ENCODE data around the gene OR52E5.

The OR52E5 gene

DNA sequence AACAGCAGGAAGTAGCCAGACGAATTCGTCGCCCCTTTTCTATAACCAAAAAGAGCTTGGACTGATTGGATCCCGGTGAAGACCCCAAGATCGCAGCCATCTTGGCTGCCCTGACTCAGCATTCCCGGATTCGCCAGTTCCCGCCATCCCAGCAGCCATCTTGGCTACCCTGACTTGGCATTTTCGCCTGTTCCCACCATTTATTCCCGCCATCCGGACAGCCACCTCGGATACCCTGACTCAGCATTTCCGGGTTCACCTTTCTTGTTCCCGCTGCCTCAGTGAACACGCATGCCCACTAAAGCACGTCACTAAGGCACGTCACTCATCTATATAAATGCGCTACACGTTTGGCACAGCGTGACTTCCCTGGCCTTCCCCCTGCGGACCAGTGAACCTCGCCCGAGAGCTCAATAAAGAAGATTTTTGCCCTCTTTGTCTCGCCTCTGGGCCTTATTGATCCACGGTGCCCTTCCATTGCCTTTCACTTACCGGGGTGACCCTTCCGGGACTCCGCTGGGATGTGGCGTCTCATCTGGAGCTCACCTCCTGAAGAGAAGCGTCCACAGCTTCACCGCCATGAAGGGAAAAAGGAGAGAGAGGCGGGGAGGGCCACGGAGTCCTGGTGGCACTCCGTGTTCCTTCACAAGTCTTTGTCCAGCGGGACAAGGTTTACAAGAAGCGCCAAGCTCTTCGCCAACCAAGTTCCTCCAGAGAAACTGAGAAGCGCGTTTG is 45.0 kb downstream of the OR52E5 start:
- DNase-seq = no peak

DNA sequence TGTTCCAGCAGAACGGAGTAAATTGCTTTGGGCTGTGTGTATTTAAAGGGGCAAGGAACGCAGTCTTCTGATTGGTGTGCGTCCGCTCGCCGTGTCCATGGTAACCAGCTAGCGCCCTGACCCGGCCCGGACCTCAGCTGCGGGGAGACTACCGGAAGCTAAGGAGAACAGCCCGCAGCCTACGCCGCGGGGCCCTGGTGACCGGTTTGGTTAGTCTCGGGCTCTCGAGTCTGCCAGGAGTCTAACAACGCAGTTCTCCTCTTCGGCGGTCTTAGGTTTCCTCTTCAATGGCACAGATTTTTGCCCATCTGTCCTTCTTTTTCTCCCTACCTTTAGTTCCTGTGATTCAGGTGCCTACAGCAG is 45.6 kb downstream of the OR52E5 start:
- DNase-seq = no peak

DNA sequence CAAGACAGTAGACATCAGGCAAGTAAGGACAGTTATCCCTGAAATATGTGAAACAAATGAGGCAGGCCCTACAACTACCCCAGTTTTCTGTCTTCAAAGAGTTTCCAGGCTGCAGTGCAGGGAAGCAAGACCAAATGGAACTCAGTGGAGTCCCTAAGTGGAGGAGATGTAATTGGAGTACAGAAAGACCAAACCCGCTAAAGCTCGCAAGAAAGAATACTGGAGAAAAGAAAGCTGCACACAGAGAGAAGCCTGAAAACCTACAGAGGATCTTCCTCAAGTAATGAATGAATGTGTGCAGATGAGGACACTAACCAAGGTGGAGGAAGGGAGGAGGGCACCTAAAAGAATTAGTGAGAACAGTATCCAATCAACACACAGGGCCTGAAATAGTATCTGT is 47.7 kb downstream of the OR52E5 start:
- DNase-seq = no peak

DNA sequence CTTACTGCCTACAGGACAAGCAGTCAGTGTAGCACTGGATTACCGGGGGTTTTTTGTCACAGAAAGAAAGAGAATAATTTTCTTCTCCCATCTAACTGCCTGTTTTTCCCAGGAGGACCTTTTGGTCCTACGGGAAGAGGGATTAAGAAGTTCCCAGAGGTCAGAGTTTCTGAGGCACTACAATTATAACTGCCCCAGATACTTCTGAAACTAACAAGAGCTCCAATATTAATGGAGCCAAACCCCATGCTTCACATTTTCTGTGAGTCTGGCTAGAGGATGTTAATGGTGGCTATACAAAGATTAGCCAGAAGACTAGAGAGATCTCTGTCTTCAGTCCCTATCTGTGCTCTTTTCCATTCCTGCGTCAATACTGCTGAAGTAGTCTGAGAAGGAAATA is 48.9 kb downstream of the OR52E5 start, which contains the start of gene OR56A3:
TSS of gene OR56A3 (plus strand) at position 301 of the 400 bp plus-strand sequence. CDS start 5,096 bp downstream, outside the sequence.
- DNase-seq = no peak
